HG03460 (cell line): ENCODE results near the gene DPEP1.
"Not testable (repeated sequence)": the region's sequence is repeated elsewhere in the genome, so short reads cannot be mapped to it uniquely, and the experiment has no call there.

Experiments
- ATAC-seq: cut with Tn5 transposase; IDR thresholded peaks from one replicate; pipeline ENCODE4 v1.9.1; 2021; ENCODE audit not compliant: unreplicated experiment

DPEP1 gene

DNA sequence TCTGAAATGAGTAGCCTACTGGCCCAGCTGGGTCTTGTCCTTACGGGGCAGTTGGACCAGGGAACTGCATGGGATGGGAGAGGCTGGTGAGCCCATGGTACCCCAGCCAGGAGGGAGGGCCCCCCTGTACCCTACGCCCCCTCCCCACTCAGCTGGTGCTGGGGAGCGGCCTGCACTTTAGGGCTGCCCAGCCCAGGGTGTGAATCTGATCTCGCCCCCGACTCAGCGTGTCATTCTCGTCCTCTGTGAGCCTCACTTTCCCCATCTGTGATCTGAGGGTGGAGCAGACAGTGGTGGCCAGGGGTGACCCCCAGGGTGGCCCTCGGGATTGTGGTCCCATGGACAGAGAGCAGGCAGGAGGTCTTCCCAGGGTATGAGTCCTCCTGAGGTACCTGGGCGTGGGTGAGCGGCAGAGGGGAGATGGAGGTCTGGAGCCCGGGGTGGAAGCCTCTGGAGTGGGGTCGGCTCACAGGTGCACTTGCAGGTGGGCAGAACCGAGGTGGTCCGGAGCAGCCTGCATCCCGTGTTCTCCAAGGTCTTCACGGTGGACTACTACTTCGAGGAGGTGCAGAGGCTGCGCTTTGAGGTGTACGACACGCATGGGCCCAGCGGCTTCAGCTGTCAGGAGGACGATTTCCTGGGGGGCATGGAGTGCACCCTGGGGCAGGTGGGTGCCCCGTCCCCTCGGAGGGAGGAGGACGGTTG, 36.2 kb upstream of the DPEP1 start:
- ATAC-seq: no peak

DNA sequence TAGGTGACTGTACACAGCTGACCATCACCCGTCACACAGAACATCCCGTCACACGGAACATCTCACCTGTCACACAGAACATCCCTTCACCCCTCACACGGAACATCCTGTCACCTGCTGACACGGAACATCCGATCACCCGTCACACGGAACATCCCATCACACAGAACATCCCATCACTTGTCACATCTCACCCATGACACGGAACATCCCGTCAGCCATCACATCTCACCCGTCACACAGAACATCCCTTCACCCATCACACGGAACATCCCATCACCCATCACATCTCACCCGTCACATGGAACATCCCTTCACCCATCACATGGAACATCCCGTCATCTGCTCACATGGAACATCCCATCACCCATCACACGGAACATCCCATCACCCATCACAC, 34.1 kb upstream of the DPEP1 start:
- ATAC-seq: no peak

DNA sequence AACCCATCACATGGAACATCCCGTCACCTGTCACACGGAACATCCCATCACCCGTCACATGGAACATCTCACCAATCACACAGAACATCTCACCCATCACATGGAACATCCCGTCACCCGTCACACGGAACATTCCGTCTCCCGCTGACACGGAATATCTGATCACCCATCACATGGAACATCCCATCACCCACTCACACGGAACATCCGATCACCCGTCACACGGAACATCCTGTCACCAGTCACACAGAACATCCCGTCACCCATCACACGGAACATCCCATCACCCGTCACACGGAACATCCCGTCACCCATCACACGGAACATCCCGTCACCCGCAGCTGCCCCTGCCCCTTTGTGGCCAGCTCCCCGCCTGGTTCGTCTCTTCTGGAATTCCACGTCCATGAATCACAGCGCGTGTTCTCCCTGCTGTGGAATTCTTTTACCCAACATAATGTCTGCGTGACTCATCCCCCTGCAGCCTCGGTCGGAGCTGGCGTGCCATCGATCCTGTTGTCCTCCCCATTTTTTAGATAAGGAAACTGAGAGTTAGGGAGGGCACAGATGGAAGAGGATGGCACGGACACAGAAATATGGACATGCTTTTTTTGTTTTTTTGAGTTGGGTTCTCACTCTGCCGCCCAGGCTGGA, 32.3 kb upstream of the DPEP1 start:
- ATAC-seq: no peak

DNA sequence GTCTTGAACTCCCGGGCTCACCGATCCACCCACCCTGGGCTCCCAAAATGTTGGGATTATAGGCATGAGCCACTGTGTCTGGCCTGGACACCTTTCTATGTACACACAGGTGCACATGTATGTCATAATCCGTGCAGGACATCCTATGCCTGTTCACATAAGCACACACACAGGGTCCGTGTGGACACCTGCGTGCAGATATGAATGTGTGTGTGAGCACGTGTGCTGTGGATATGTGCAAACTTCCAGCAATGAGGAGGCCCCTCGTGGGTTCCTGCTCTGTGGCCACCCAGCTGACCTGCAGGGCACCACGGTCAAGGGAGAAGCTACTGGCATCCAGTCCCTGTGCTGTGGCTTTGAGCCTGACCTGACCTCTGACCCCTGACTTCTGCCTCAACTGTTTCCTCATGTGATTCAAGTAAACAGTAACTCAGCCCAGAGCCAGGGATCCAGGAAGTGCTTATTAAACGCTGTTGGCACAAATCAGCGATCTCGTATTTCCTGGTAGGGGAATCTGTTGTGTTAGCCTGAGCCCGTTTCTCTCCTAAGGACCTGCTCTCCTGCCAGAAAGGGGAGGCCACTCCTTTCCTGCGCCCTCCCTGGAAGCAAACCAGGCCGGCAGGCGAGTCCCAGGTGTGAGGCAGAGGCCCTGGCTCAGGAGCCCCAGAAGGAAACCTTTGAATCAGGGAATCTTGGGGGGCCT, 31.4 kb upstream of the DPEP1 start:
- ATAC-seq: no peak

DNA sequence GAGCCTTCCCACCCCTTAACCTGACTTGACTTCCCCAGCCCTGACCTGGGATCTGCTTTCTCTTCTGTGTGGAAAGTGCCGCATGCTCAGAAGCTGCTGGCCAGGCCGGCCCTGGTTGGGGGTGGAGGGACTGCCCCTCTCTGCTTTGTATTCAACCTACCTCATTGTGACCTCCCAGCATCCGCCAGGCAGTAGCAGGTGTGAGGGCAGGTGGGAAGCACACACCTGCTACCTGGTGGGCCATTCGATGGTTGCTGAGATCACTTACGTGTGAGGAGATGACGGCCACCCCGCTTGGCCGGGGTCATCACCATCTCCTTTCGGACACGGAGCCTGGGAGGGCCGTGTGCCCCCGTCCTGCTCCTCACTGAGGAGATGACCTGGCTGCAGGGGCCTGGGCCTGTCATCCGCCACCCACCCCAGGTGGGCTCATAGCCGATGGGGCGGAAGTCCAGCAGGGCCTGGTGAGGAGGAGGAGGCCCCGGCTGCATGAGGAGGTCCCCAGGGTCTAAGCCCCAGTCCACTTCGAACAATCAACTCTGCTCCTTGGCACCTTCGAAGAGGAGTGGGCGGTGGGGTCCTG, 30.7 kb upstream of the DPEP1 start:
- ATAC-seq: no peak

DNA sequence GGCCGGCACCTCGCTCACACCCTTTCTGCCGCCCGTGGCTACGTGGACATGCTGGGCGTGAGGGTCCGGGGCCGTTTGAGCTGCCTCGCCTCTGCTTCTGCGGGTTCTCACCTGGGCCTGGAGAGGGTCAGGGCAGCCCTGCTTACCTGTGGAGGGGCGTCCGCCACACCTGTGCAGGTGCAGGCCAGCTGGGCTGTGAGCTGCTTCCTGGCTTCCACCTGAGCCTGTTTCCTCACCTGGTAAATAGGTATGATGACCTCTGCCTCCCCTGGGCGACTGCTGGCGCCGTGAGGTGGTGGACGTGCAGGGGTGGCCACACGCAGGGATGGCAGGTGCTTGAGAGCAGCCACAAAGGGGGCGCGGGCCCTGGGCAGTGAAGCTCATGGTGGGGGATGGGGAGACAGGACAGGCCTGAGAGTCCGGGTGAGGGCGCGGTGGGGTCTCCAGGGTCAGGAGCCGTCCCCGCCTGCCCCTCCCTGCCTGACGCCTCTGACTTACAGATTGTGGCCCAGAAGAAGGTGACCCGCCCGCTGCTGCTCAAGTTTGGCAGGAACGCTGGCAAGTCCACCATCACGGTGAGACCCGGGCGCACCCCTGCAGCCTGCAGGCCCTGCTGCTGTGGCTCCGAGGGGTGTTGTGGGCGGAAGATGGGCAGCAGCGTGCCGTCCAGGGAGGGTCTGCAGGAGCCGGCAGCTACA, 30.1 kb upstream of the DPEP1 start:
- ATAC-seq: no peak

DNA sequence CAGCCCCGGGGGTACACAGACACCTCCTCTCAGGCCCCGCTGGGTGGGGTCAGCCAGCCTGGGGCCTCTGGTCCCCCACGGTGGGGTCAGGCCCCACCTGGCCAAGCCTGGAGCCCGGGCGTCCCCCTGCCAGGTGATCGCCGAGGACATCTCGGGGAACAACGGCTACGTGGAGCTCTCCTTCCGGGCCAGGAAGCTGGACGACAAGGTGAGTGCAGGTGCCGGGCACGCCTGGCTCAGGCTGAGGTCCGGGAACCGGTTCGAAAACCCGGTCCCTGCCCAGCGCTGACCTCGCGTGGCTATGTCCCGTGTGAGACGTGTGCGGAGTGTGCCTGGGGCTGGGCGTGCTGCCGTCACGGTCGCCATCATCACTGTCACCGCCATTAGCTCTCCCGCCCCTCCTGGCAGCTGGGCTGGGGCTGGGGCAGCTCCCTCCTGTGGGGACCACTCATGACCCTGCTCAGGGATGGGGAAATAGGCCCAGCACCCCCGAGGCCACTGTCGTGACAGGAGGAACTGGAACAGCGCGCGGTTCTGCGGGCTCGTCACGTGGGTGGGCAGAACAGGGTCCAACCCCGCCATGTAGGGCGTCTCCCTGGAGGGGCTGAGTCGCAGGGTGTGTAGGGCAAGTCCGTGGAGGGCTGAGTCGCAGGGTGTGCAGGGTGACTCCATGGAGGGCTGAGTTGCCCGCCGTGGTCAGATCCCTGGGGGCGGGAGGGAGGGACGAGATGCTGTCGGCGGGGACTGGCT, 29.4 kb upstream of the DPEP1 start:
- ATAC-seq: no peak

DNA sequence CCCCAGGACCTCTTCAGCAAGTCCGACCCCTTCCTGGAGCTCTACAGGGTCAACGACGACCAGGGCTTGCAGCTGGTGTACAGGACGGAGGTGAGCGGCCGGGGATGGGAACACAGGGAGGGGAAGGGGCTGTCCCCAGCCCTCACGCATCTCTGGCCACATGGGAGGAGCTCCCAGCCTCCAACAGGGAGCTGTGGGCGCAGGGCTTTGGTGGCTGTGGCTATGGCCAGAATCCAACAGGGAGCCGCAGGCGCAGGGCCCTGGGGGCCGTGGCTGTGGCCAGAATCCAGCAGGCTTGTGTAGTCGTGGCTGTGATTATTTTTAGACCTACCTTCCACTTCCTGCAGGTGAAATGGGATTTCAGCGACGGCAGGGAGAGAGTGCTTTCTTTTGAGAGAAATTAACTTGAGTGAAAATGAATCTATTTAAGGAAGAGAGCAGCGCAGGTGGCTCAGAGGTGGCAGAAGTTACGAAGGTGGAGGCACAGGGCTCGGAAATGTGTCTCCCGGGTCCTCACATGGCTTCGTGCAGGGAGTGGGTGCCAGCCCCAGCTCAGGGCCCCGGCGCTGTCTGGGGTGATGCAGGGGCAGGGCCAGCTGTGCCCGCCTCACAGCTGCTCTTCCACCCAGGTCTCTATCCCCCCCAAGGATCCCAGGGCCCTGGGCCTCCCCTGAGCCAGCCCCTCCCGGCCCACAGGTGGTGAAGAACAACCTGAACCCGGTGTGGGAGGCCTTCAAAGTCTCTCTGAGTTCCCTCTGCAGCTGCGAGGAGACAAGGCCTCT, 28.5 kb upstream of the DPEP1 start:
- no peak for ATAC-seq

DNA sequence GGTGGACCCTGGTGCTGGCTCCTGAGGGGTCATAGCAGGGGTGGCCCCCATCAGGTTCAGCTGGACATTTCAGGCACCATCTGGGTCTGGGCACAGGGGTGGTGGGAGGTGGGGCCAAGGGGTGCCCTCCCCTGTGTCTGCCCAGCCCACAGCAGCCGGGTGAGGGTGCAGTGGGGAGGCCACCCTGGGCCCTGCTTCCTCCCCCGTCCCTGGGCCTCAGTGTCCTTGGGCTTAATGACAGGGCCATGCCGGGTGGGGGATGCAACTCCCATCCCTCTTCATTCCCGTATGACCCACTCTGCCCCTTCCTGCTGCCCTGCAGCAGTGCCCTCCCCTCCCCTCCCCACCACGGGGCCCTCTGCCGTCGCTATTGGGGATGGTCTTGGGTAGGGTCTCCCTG, 27.2 kb upstream of the DPEP1 start:
- ATAC-seq: no peak

DNA sequence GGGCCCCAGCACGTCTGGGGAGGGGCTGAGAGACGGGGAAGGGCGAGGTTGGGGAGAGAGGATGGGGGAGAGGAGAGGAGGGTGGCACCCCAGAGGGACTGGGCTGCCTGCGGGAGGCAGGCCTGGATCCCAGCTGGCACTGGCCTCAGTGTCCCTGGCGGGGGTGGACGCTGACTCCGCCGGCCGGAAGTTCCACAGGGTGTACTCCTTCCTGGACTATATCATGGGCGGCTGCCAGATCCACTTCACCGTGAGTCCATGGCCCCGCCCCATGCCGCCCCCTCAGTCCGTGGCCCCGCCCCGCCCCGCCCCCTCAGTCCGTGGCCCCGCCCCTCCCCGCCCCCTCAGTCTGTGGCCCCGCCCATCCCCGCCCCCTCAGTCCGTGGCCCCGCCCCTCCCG, 26.6 kb upstream of the DPEP1 start:
- ATAC-seq: no peak

DNA sequence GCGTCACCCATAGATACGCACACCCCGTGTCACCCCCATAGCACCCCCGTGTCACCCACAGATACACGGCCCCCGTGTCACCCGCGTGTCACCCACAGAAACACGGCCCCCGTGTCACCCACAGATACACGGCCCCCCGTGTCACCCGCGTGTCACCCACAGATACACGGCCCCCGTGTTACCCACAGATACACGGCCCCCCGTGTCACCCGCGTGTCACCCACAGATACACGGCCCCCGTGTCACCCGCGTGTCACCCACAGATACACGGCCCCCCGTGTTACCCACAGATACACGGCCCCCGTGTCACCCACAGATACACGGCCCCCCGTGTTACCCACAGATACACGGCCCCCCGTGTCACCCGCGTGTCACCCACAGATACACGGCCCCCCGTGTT, 25.8 kb upstream of the DPEP1 start:
- not testable (repeated sequence) for ATAC-seq

DNA sequence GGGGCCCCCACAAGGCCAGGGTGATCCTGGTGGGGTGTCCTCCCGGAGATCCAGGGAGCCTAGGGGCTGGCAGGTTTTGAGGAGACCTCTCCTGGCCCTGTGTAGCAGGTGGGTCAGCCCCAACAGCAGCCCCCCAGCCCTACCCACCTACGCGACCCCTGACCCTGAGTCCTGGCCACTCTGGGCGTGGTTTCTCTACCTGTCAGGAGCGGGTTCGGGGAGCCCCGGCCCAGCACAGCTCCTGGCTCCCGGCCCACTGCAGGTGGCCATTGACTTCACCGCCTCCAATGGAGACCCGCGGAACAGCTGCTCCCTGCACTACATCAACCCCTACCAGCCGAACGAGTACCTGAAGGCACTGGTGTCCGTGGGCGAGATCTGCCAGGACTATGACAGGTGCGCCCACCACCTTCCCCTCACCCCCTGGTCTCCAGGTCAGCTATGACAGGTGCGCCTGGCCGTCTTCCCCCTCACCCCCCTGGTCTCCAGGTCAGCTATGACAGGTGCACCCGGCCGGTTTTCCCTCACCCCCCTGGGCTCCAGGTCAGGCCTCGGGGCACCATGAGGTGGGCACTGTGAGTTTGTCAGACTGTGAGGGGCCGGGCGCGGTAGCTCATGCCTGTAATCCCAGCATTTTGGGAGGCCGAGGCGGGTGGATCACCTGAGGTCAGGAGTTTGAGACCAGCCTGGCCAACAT, 24.9 kb upstream of the DPEP1 start:
- ATAC-seq: no peak

DNA sequence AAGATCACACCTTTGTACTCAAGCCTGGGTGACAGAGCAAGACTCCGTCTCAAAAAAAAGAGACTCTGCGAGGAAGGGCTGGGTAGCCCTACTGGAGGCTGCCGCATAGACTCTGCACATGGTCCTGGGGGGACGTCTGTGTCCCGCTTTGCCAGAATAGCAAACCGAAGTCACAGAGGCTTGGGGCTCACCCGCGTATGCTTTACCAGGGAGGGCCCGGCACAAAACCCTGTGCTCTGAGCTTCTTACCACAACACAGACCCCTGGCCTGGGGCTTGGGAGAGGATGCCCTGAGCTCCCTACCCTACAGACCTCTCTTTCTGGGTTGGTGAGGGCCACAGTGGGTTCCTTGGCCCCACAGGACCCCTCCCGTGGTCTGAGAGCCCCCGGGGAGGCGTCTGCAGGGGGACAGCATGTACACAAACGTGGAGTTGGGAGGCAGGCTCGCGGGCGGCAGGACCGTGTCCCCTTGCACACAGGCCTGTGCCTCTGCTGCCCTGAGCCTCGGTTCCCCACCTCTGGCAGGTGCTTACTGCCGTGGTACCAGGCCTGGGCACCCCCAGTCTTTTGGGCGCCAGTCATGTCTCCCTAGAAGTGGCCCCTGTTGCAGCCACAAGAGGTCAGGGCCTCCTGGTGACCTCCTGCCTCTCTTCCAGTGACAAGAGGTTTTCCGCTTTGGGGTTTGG, 24.1 kb upstream of the DPEP1 start:
- ATAC-seq: no peak

DNA sequence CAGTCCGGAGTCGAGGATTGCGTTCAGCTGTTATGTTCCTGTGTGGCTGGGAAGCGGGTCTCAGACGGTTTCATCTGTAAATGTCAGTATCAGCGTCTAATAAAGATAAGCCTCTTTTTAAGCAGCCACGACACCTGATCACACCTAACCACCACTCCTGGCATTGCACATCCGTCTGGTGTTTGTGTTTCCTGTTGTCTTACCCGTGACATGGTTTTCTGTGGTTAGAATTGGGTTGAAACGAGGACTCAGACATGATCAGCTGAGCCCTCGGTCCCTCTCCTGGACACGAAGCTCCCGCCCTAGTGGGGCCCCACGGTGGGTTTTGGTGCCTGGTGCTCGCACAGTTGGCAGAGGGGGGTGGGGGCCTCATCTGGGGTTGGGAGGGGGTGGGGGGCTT, 19.6 kb upstream of the DPEP1 start:
- no peak for ATAC-seq

DNA sequence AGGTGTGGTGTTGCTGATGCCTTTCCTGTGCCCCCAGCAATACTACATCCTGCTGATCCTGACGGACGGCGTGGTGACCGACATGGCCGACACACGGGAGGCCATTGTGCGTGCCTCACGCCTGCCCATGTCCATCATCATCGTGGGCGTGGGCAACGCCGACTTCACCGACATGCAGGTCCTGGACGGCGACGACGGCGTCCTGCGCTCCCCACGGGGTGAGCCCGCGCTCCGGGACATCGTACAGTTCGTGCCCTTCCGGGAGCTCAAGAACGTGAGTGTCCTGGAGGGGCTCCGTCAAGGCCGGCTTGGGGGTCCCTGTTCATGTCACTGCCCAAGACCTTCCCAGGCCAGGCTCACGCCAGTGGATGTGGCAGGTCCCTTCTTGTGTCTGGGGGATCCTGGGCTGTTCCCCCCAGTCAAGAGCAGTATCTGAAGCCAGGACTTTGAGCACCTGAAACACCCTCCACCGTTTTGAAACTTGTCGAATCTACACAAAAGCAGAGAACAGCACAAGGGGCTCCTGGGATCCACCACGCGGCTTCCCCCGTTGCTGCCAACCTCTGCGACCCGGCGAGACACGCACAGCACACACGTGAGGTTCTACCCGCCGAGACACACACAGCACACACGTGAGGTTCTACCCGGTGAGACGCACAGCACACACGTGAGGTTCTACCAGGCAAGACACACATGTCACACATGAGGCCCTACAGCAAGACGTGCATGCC, 17.9 kb upstream of the DPEP1 start:
- ATAC-seq: no peak

DNA sequence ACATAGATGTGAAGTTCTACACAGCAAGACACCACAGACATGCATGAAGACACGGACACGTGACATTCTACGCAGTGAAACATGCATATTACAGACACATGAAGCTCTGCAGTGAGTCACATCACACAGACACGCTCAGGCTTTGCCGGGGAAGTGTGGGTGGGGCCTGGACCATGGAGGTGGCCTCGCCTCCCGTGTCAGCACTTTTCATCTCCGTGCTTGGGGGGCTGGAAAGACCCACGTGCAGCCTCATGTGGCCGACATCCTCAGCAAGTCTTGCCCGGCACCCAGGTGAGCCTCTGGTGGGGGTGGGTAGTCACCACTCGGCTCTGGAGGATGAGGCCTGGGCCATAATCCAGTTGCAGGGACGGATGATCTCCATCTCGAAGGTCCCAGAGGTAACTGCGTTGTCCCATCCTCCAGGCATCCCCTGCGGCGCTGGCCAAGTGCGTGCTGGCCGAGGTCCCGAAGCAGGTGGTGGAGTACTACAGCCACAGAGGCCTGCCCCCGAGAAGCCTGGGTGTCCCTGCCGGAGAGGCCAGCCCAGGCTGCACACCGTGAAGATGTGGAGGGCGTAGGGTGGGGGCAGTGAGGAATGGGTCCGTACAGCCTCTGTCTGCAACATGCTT, 17.3 kb upstream of the DPEP1 start:
- no peak for ATAC-seq

DNA sequence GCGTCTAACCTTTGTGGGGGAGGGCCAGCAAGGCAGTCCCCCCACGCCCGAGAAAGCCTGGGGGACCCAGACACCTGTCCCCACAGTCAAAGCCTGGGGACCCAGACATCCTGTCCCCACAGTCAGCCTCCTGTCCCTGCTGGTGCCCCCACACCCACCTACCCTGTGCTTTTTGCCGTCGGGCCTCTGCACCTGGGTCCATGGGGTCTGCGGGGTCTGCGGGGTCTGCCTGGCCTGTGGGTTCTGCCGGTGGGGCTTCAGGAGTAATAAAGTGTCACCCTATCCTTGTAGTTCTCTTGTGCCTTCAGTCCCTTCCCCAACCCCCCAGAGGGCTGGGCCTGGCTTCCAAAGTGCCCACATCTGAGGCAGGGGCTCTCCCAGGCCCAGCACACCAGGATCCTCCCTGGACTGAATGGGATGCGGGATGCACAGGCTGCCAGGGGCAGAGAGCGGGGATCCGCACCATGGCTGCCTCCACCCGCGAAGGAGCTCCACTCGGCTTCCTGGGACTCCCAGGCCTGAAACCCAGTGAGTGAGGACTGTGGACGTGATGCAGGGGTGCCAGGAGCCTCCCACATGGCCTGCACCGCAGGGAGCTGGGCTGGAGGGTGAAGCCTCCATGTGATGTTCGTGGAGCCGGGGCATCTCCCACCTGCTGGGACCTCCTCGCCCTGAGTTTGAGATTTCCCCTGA, 16.3 kb upstream of the DPEP1 start:
- ATAC-seq: no peak
